GM12891 (cell line): ENCODE data around the gene NME3.

Experiments
- DNase-seq: peaks from one replicate; pipeline ENCODE4 v3.0.0; 2011; ENCODE audit warnings: low spot score; ENCODE audit not compliant: insufficient read length
- FAIRE-seq: peaks from 2 replicates; lab custom pipeline; 2011; peaks lifted over from hg19 to GRCh38; lab: Jason Lieb, UNC
- PAX5 ChIP-seq: IDR thresholded peaks from 2 replicates; pipeline ENCODE4 v1.6.1; 2011; ENCODE audit warnings: low read length, moderate library complexity, mild to moderate bottlenecking; ENCODE audit not compliant: insufficient read depth, severe bottlenecking
- POLR2A ChIP-seq: IDR thresholded peaks from 2 replicates; pipeline ENCODE4 v1.6.1; 2011; ENCODE audit warnings: low read depth, low read length, control low read depth
- POLR2AphosphoS5 ChIP-seq: IDR thresholded peaks from 2 replicates; pipeline ENCODE4 v1.6.1; 2011; ENCODE audit warnings: low read depth, low read length, control low read depth
- POU2F2 ChIP-seq: IDR thresholded peaks from 2 replicates; pipeline ENCODE4 v1.6.1; 2011; ENCODE audit warnings: low read depth, mild to moderate bottlenecking, control low read depth, low read length, moderate library complexity
- SPI1 ChIP-seq: IDR thresholded peaks from 2 replicates; pipeline ENCODE4 v1.6.1; 2011; ENCODE audit warnings: low read depth, low read length, control low read depth
- TAF1 ChIP-seq: IDR thresholded peaks from 2 replicates; pipeline ENCODE4 v1.6.1; 2011; ENCODE audit warnings: low read depth, low read length, control low read depth

Gene NME3

DNA sequence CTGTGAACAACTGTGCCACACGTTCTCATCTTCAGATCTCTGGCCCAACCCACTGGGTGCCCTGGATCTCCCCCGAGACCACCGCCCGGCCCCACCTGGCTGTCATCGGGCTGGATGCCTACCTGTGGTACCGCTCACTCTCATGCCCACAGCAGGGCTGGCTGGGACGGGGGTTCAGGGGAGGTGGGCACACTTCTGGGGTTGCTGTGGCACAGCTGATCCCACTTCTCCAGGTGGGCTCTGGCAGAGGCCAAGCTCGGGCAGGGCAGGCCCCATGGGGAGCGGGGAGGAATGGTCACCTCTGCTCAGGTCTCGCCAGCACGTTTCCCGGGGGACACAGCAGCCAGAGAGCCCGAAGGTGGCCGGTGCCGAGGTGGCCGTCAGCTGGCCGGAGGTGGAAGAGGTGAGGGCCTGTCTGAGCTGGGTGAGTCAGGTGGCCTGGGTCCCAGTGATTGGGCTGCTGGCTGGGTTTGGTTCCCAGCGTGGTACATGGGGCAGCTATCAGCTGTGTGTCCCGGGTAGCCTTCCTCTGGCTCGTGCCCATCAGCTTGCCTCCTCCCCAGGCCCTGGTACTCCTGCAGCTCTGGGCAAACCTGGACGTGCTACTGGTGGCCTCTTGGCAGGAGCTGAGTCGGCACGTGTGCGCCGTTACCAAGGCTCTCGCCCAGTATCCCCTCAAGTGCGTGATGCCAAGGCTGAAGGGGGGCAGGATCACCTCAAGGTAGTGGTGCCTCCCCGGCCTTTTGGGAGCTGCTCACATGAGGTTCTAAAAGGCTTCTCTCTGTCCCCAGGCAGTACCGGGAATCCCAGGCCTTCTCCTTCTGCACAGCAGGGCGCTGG lies 3.9 kb upstream of the NME3 start:
- DNase-seq: no peak
- FAIRE-seq: no peak
- TF ChIP-seq TAF1: no peak
- TF ChIP-seq POU2F2: no peak
- TF ChIP-seq POLR2A: no peak
- TF ChIP-seq SPI1: no peak
- TF ChIP-seq POLR2AphosphoS5: no peak
- TF ChIP-seq PAX5: no peak

DNA sequence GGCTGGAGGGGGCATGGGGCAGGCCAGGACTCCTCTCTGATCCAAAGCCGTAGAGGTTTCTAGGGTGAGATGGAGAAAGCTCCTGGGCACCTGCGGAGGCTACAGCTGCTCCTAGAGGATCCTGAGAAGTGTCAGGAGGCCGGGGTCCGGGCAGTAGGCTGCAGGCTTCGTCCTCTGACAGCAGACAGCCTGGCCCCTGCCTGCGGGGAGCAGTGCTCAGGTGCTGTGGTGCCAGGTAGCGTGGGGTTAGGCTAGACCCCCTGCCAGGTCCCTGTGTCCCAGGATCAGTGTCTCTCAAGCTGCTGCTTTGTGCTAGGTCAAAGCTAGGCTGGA lies 3.1 kb upstream of the NME3 start:
- no peak for DNase-seq
- no peak for TF ChIP-seq POLR2AphosphoS5
- no peak for TF ChIP-seq TAF1
- TF ChIP-seq SPI1: no peak
- no peak for TF ChIP-seq POLR2A
- TF ChIP-seq POU2F2: no peak
- TF ChIP-seq PAX5: no peak
- no peak for FAIRE-seq

DNA sequence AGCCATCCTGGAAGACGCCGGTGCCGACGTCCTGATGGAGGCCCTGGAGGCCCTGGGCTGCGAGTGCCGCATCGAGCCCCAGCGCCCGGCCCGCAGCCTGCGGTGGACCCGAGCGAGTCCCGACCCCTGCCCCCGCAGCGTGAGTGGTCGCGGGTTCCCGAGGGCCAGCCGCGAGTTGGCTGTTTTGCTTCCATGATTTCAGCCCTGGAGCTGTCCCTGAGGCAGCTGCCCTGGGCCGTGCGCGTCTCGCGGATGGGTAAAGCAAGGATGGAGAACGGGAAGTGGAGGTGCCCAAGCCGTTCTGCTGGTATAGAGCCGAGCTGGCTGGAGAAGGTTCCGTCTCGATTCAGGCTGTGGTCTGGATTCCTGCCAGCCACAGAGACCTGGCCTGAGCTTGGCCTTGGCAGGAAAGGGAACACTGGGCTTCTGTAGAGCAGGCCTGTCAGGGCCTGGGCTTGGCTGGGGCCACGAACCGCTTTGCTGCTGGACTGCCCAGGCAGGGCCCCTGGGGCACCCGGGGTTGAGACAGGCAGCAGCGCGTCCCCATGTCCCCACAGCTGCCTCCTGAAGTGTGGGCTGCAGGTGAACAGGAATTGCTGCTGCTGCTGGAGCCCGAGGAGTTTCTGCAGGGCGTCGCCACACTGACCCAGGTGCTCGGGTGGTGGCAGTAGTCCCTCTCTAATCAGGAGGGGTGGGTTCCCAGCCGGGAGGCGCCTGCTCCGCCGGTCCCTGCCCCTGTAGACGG lies 2.5 kb upstream of the NME3 start:
- TF ChIP-seq TAF1 (no peak), SPI1 (peak; percentile 43)
- no peak for FAIRE-seq
- DNase-seq: no peak

DNA sequence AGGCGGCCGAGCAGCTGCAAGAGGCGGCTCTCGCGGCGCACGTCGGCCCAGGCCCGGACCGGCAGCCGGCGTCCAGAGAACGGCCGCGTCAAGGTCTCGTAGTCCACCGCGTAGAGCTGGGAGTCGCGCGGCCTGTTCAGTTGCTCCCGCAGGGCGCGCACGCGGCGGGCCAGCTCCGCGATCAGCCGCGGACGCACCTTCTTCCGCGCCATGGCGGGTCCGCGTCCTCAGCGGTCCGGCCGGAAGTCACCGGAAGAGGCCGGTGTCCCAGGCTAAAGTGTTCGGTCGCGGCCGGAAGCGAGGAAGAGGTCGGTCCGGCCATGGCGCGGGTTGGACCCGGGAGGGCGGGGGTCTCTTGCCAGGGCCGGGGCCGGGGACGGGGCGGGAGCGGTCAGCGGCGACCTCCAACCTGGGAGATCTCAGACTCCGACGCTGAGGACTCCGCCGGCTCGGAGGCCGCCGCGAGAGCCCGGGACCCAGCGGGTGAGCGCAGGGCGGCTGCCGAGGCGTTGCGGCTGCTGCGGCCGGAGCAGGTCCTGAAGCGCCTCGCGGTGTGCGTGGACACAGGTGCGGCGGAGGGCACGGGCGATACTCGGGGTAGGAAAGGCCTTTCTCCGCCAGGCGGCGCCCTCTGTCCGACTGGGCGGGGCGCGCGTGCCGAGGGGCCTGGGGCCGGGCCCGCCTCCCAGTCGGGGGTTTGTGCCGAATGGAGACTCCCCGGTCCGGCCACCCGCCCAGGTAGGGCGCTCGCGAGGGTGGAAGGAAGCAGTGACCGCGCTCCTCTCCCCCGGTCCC lies 1.8 kb upstream of the NME3 start, which contains the start of gene MRPS34:
Gene MRPS34 (minus strand): TSS at position 227 of the 795 bp plus-strand sequence. CDS start 15 bp downstream, at position 212.
- FAIRE-seq: peak; percentile 95
- peak; percentile 87 for DNase-seq
- peak; percentile 90 for TF ChIP-seq TAF1
- no peak for TF ChIP-seq SPI1
- no peak for TF ChIP-seq PAX5
- 0 out of 2 replicates have a peak, but pooled peaks have one; percentile 62 for TF ChIP-seq POLR2AphosphoS5
- TF ChIP-seq POU2F2: peak; percentile 72; the same call in 1 of the 2 replicates
- peak; percentile 84 for TF ChIP-seq POLR2A

DNA sequence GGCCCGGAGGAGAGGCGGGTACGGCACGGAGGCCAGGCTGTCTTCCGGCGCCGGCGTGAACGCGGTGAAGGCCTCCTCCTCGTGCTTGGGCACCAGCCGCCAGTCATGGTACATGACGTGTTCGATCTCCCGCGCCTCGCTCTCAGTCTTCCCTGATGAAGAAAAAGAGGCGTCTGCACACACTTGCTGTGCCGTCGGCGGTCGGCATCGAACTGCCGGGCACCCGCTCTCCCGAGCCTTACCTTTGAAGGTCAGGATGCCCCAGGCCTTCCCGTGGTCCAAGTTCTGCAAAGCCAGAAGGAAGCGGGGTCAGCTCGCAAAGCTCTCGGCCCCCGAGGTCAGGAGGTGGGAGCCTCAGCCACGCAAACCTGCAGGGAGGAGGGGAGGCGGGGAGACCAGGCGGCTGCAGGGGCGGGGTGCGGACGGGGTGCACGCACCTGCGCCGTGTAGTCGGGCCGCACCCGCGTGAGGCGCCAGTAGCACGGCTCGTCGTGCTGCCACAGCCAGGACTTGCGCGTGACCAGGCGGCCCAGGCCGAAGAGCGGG lies 1.1 kb upstream of the NME3 start, which contains the start of gene EME2:
Gene EME2 (plus strand): TSS at position 449 of the 546 bp plus-strand sequence. CDS start 418 bp downstream, outside the sequence.
- peak; percentile 54 for DNase-seq
- peak; percentile 35 for FAIRE-seq
- TF ChIP-seq POU2F2 (no peak), SPI1 (no peak), TAF1 (no peak), POLR2A (no peak), PAX5 (no peak), POLR2AphosphoS5 (no peak)

DNA sequence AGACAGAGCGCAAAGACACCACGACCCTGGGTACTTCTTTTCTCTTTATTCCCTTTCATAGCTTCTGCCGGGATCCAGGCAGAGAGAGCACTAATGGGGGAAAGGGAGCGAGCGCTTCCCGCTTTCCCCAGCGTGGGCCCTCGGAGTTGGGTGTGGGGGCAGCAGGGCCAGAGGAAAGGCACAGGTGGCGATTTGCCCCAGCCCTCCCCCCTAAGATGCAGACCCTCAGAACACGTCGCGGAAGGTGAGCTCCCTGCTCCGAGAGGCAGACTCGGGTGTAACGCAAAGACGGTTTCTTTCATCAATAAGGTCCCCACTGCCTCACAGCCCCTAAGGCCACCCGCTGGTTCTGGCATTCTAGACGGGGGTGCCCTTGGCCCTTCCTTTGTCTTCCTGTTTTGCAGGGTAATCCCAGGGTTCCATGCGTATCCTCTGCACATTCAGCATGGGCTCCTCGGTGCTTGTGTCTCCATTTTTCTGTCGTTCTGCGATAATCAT lies 570 bp upstream of the NME3 start:
- DNase-seq: no peak
- TF ChIP-seq POU2F2: no peak
- no peak for TF ChIP-seq TAF1
- no peak; the same call in 1 of the 2 replicates for TF ChIP-seq POLR2AphosphoS5
- no peak for TF ChIP-seq SPI1
- no peak for TF ChIP-seq PAX5
- TF ChIP-seq POLR2A: no peak
- FAIRE-seq: peak; percentile 51

DNA sequence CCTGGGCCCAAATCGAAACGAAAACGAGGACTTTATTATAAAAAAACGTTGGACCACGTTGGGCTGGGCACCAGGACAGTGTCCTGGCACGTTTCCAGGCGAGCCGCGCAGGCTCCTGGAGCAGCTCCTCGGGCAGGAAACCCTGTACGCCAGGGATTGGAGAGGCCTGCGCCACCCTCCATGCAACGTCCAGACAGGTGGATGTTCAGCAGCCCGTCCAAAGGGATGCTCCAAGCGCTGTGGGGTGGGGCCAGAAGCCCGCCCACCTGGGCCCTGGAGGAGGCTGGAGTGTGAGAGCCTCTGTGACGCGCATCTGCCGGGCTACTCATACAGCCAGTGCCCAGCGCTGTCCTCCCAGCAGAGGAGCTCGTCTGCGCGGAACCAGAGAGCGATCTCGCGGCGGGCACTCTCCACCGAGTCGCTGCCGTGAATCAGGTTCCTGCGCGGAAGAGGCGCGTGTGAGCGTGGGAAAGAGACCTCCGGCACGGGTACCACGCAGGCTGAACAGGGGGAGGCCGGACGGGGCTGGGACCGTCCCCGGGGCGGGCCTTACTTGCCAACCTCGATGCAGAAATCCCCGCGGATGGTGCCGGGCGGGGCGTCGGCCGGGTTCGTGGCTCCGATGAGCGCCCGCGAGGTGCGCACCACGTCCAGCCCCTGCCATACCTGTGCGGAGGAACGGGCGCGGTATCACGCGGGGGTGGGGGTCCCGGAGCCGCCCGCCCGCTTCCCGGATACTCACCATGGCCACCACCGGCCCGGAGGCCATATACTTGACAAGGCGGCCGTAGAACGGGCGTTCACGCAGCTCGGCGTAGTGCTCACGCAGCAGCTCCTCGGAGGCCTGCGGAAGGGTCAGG lies 785 bp downstream of the NME3 start:
- DNase-seq (peak; percentile 78), FAIRE-seq (peak; percentile 79)
- TF ChIP-seq POLR2AphosphoS5 (peak; percentile 74), TAF1 (no peak; the same call in 1 of the 2 replicates), PAX5 (no peak), POU2F2 (no peak), POLR2A (no peak; the same call in 1 of the 2 replicates), SPI1 (no peak)
